OCI-LY7 (cell line): ENCODE results near the gene LYRM4.

Source experiments
- EZH2phosphoT487 ChIP-seq: fragments of 200-600 bp; sonication (generic); IDR thresholded peaks from 2 replicates; pipeline ENCODE4 v1.6.1; 2018; ENCODE audit warnings: low read depth, borderline replicate concordance, mild to moderate bottlenecking, mixed run types, antibody characterized with exemption, low read length, moderate library complexity, mixed read lengths
- TF ChIP-seq, protein P1 (sequence below): fragments of 200-600 bp; sonication (generic); conservative IDR thresholded peaks from 2 replicates; pipeline ENCODE4 v1.5.1; 2014; ENCODE audit warnings: mild to moderate bottlenecking, antibody characterized with exemption, low read length, moderate library complexity, mixed read lengths

- TF ChIP-seq, protein P1, sequence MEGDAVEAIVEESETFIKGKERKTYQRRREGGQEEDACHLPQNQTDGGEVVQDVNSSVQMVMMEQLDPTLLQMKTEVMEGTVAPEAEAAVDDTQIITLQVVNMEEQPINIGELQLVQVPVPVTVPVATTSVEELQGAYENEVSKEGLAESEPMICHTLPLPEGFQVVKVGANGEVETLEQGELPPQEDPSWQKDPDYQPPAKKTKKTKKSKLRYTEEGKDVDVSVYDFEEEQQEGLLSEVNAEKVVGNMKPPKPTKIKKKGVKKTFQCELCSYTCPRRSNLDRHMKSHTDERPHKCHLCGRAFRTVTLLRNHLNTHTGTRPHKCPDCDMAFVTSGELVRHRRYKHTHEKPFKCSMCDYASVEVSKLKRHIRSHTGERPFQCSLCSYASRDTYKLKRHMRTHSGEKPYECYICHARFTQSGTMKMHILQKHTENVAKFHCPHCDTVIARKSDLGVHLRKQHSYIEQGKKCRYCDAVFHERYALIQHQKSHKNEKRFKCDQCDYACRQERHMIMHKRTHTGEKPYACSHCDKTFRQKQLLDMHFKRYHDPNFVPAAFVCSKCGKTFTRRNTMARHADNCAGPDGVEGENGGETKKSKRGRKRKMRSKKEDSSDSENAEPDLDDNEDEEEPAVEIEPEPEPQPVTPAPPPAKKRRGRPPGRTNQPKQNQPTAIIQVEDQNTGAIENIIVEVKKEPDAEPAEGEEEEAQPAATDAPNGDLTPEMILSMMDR, result no peak
- TF ChIP-seq EZH2phosphoT487, result no peak
Measured at GRCh38 chr6:5059036-5059896, 201.5 kb downstream of the LYRM4 start.
